NCI-H510A treated with DMSO at 0.1 percent for 48 hours (cell line): Measurements from ENCODE around the gene HGS.
"Not testable (repeated sequence)": the region's sequence is repeated elsewhere in the genome, so short reads cannot be mapped to it uniquely, and the experiment has no call there.

Experiments used
- DNase-seq: peaks from one replicate; lab custom pipeline; 2025; lab: John Stamatoyannopoulos, UW

Gene HGS

GRCh38 chr17:81720267-81721071 is 36.7 kb downstream of the HGS start:
- DNase-seq = no peak

GRCh38 chr17:81722184-81723120 is 38.6 kb downstream of the HGS start:
- no peak for DNase-seq

GRCh38 chr17:81723651-81724209 is 39.9 kb downstream of the HGS start:
- DNase-seq = no peak

GRCh38 chr17:81725439-81725838 is 41.6 kb downstream of the HGS start:
- no peak for DNase-seq

GRCh38 chr17:81726004-81726403 is 42.2 kb downstream of the HGS start:
- no peak for DNase-seq

- DNase-seq = no peak
These were observed 43.7 kb downstream of the HGS start for GRCh38 chr17:81727324-81728031.

GRCh38 chr17:81733507-81734404 is 49.9 kb downstream of the HGS start:
- peak; percentile 69 for DNase-seq

- no peak for DNase-seq
These were observed 50.8 kb downstream of the HGS start for GRCh38 chr17:81734405-81735263.

- peak; percentile 89 for DNase-seq
These were observed 51.7 kb downstream of the HGS start for GRCh38 chr17:81735264-81736102.

- DNase-seq = no peak
These were observed 54.4 kb downstream of the HGS start for GRCh38 chr17:81737947-81738800.

- no peak for DNase-seq
These were observed 55.1 kb downstream of the HGS start for GRCh38 chr17:81738801-81739393.

GRCh38 chr17:81739593-81739992 is 55.8 kb downstream of the HGS start:
- not testable (repeated sequence) for DNase-seq

GRCh38 chr17:81740395-81740961 is 56.7 kb downstream of the HGS start:
- DNase-seq = no peak

GRCh38 chr17:81741049-81741593 is 57.3 kb downstream of the HGS start:
- DNase-seq = no peak

- no peak for DNase-seq
These were observed 58.0 kb downstream of the HGS start for GRCh38 chr17:81741594-81742452.
